Activated naive CD4-positive, alpha-beta T cell treated with anti-CD3 and anti-CD28 coated beads, Interleukin-2, amount 10 ng/mL, durations not matched to agents 7 days and 5 days (primary cell): ENCODE data around the gene ZBTB16.

Source experiments
- CTCF ChIA-PET: fragments of 350-600 bp; sonication (Branson Sonifier 250); formaldehyde crosslinking; loops from one replicate; lab custom pipeline; 2021; ENCODE audit warnings: antibody characterized with exemption; lab: Charles Lee
- DNase-seq: peaks from one replicate; pipeline ENCODE4 v3.0.0-alpha.2; 2020
- H3K27ac Mint-ChIP-seq: one replicate; pipeline ENCODE4 v1.8.0; 2021; ENCODE audit warnings: mild to moderate bottlenecking, moderate library complexity, mixed read lengths
- H3K27me3 Mint-ChIP-seq: one replicate; pipeline ENCODE4 v1.8.0; 2021; ENCODE audit warnings: mild to moderate bottlenecking, mixed read lengths
- H3K36me3 Mint-ChIP-seq: one replicate; pipeline ENCODE4 v1.8.0; 2021; ENCODE audit warnings: mixed read lengths
- H3K4me1 Mint-ChIP-seq: one replicate; pipeline ENCODE4 v1.8.0; 2021; ENCODE audit warnings: mixed read lengths
- H3K4me3 Mint-ChIP-seq: one replicate; pipeline ENCODE4 v1.8.0; 2021; ENCODE audit warnings: mild to moderate bottlenecking, moderate library complexity, mixed read lengths
- H3K9me3 Mint-ChIP-seq: one replicate; pipeline ENCODE4 v1.8.0; 2021; ENCODE audit warnings: mixed read lengths

Gene ZBTB16

GRCh38 chr11:114168691-114169090, 109.2 kb downstream of the ZBTB16 start:
- H3K4me3 Mint-ChIP-seq = no peak overlapping the region
- peaks cover 13% of the 10 kb centered on the region for H3K36me3 Mint-ChIP-seq
- no peaks in the 10 kb centered on the region for H3K9me3 Mint-ChIP-seq
- peak; percentile 43 for DNase-seq
- H3K27ac Mint-ChIP-seq = peak overlapping the region; percentile 86
- peaks cover 4% of the 10 kb centered on the region for H3K27me3 Mint-ChIP-seq
- H3K4me1 Mint-ChIP-seq = peaks cover 92% of the 10 kb centered on the region
- CTCF ChIA-PET = interaction anchor here (0.9 to 2.9 kb wide), 2 partner anchors 12 to 39 kb away, joined by 3 to 13 read pairs; no protein-coding TSS in a partner anchor

- Mint-ChIP-seq H3K9me3 (no peaks in the 10 kb centered on the region), H3K4me3 (no peak overlapping the region), H3K27ac (peak overlapping the region; percentile 33), H3K36me3 (peaks cover 13% of the 10 kb centered on the region), H3K4me1 (peaks cover 98% of the 10 kb centered on the region), H3K27me3 (peaks cover 4% of the 10 kb centered on the region)
- CTCF ChIA-PET = interaction anchor here (1.0 kb wide), 1 partner anchor 23 kb away, joined by 3 read pairs; no protein-coding TSS in a partner anchor
- DNase-seq = no peak
These were observed 109.8 kb downstream of the ZBTB16 start for GRCh38 chr11:114169321-114169749.

GRCh38 chr11:114169821-114170220, 110.3 kb downstream of the ZBTB16 start:
- Mint-ChIP-seq H3K9me3 (no peaks in the 10 kb centered on the region), H3K36me3 (peaks cover 13% of the 10 kb centered on the region), H3K4me3 (no peak overlapping the region), H3K4me1 (peaks cover 98% of the 10 kb centered on the region), H3K27ac (peak overlapping the region; percentile 16), H3K27me3 (peaks cover 4% of the 10 kb centered on the region)
- CTCF ChIA-PET = interaction anchor here (1.0 kb wide), 2 partner anchors 23 to 134 kb away, joined by 3 read pairs; no protein-coding TSS in a partner anchor
- no peak for DNase-seq

GRCh38 chr11:114170226-114170625, 110.7 kb downstream of the ZBTB16 start:
- Mint-ChIP-seq H3K27ac (no peak overlapping the region), H3K9me3 (no peaks in the 10 kb centered on the region), H3K4me3 (no peak overlapping the region), H3K36me3 (peaks cover 14% of the 10 kb centered on the region), H3K27me3 (peaks cover 4% of the 10 kb centered on the region), H3K4me1 (peaks cover 99% of the 10 kb centered on the region)
- DNase-seq = no peak
- CTCF ChIA-PET = interaction anchor here (0.7 to 1.3 kb wide), 4 partner anchors 9 to 134 kb away, joined by 3 read pairs; no protein-coding TSS in a partner anchor

- CTCF ChIA-PET = interaction anchor here (0.6 to 1.3 kb wide), 7 partner anchors 11 to 221 kb away, joined by 3 to 4 read pairs (median 4); no protein-coding TSS in a partner anchor
- Mint-ChIP-seq H3K9me3 (no peaks in the 10 kb centered on the region), H3K36me3 (peaks cover 14% of the 10 kb centered on the region), H3K27me3 (peaks cover 13% of the 10 kb centered on the region), H3K27ac (peak overlapping the region; percentile 94), H3K4me1 (peaks cover 99% of the 10 kb centered on the region), H3K4me3 (no peak overlapping the region)
- DNase-seq = no peak
These were observed 111.9 kb downstream of the ZBTB16 start for GRCh38 chr11:114171257-114172054.

GRCh38 chr11:114172055-114172861, 112.7 kb downstream of the ZBTB16 start:
- peaks cover 13% of the 10 kb centered on the region for H3K27me3 Mint-ChIP-seq
- peak; percentile 42 for DNase-seq
- CTCF ChIA-PET = interaction anchor here (0.7 to 1.2 kb wide), 6 partner anchors 12 to 114 kb away, joined by 3 to 4 read pairs (median 4); no protein-coding TSS in a partner anchor

GRCh38 chr11:114172871-114173444, 113.4 kb downstream of the ZBTB16 start:
- peak; percentile 52 for DNase-seq
- peaks cover 86% of the 10 kb centered on the region for H3K4me1 Mint-ChIP-seq
- peak overlapping the region; percentile 15 for H3K4me3 Mint-ChIP-seq

More at GRCh38 chr11:114172055-114172861, 112.7 kb downstream of the ZBTB16 start:
- H3K9me3 Mint-ChIP-seq = no peaks in the 10 kb centered on the region
- peaks cover 14% of the 10 kb centered on the region for H3K36me3 Mint-ChIP-seq
- peak overlapping the region; percentile 94 for H3K27ac Mint-ChIP-seq
- H3K4me1 Mint-ChIP-seq = peaks cover 91% of the 10 kb centered on the region
- no peak overlapping the region for H3K4me3 Mint-ChIP-seq

GRCh38 chr11:114173843-114174242, 114.3 kb downstream of the ZBTB16 start:
- Mint-ChIP-seq H3K27ac (peak overlapping the region; percentile 94), H3K4me1 (peaks cover 84% of the 10 kb centered on the region), H3K27me3 (peaks cover 13% of the 10 kb centered on the region), H3K36me3 (peaks cover 12% of the 10 kb centered on the region), H3K9me3 (no peaks in the 10 kb centered on the region), H3K4me3 (no peak overlapping the region)
- CTCF ChIA-PET = interaction anchor here (0.9 to 2.2 kb wide), 4 partner anchors 10 to 88 kb away, joined by 3 to 8 read pairs (median 4); no protein-coding TSS in a partner anchor
- no peak for DNase-seq

More at GRCh38 chr11:114172871-114173444, 113.4 kb downstream of the ZBTB16 start:
- CTCF ChIA-PET = interaction anchor here (0.7 to 1.1 kb wide), 4 partner anchors 11 to 114 kb away, joined by 3 to 4 read pairs (median 3); no protein-coding TSS in a partner anchor
- Mint-ChIP-seq H3K9me3 (no peaks in the 10 kb centered on the region), H3K27me3 (peaks cover 13% of the 10 kb centered on the region), H3K27ac (peak overlapping the region; percentile 94), H3K36me3 (peaks cover 12% of the 10 kb centered on the region)

- no peak for DNase-seq
- Mint-ChIP-seq H3K36me3 (peaks cover 6% of the 10 kb centered on the region), H3K9me3 (no peaks in the 10 kb centered on the region), H3K4me1 (peaks cover 84% of the 10 kb centered on the region), H3K27ac (no peak overlapping the region), H3K27me3 (peaks cover 12% of the 10 kb centered on the region), H3K4me3 (no peak overlapping the region)
- CTCF ChIA-PET = interaction anchor here (0.8 to 2.2 kb wide), 4 partner anchors 9 to 87 kb away, joined by 3 to 8 read pairs (median 4); no protein-coding TSS in a partner anchor
These were observed 115.4 kb downstream of the ZBTB16 start for GRCh38 chr11:114174712-114175495.

- DNase-seq = no peak
- CTCF ChIA-PET = interaction anchor here (0.6 to 2.2 kb wide), 2 partner anchors 18 to 296 kb away, joined by 3 to 6 read pairs; no protein-coding TSS in a partner anchor
These were observed 116.2 kb downstream of the ZBTB16 start for GRCh38 chr11:114175706-114176105.

GRCh38 chr11:114176321-114176720, 116.8 kb downstream of the ZBTB16 start:
- peaks cover 14% of the 10 kb centered on the region for H3K27me3 Mint-ChIP-seq
- no peak for DNase-seq
- H3K36me3 Mint-ChIP-seq = peaks cover 6% of the 10 kb centered on the region
- no peak overlapping the region for H3K4me3 Mint-ChIP-seq
- H3K27ac Mint-ChIP-seq = no peak overlapping the region
- no peaks in the 10 kb centered on the region for H3K9me3 Mint-ChIP-seq
- peaks cover 84% of the 10 kb centered on the region for H3K4me1 Mint-ChIP-seq
- CTCF ChIA-PET = interaction anchor here (0.6 to 1.2 kb wide), 2 partner anchors 20 to 296 kb away, joined by 3 read pairs; no protein-coding TSS in a partner anchor

More at GRCh38 chr11:114175706-114176105, 116.2 kb downstream of the ZBTB16 start:
- peaks cover 14% of the 10 kb centered on the region for H3K27me3 Mint-ChIP-seq
- no peak overlapping the region for H3K4me3 Mint-ChIP-seq
- H3K36me3 Mint-ChIP-seq = peaks cover 6% of the 10 kb centered on the region
- H3K4me1 Mint-ChIP-seq = peaks cover 84% of the 10 kb centered on the region
- no peaks in the 10 kb centered on the region for H3K9me3 Mint-ChIP-seq
- peak overlapping the region; percentile 55 for H3K27ac Mint-ChIP-seq

GRCh38 chr11:114178656-114179055, 119.1 kb downstream of the ZBTB16 start:
- H3K36me3 Mint-ChIP-seq = peaks cover 8% of the 10 kb centered on the region
- CTCF ChIA-PET = interaction anchor here (1.1 to 4.1 kb wide), 4 partner anchors 11 to 118 kb away, joined by 3 to 13 read pairs (median 4); no protein-coding TSS in a partner anchor
- no peaks in the 10 kb centered on the region for H3K9me3 Mint-ChIP-seq
- H3K27me3 Mint-ChIP-seq = peaks cover 14% of the 10 kb centered on the region
- peaks cover 84% of the 10 kb centered on the region for H3K4me1 Mint-ChIP-seq
- no peak overlapping the region for H3K4me3 Mint-ChIP-seq
- no peak for DNase-seq
- H3K27ac Mint-ChIP-seq = no peak overlapping the region
